Liver (tissue), 9 donors: Measurements from ENCODE around the gene PGR. TPM values are rescaled to one million over a fixed set of nuclear protein-coding genes. Genes with fewer than 3 reads are reported as not detected.
A peak's percentile ranks its signal among the peaks of the same experiment; 100 is the strongest.

ENCODE experiments used
- DNase-seq: peaks from one replicate; pipeline ENCODE4 v3.0.0-alpha.2; 2017; ENCODE audit warnings: low spot score
- H3K27ac ChIP-seq, 2 donors: one replicate each; pipeline ENCODE4 v1.7.0; 2013; ENCODE audit warnings: inconsistent platforms in 2 of 2, low read length in 2 of 2, control low read depth in 1 of 2, low read depth in 1 of 2, mild to moderate bottlenecking in 1 of 2
- H3K27me3 ChIP-seq, 4 donors: one replicate each; pipeline versions ENCODE4 v1.6.1 to v1.7.0; 2013; ENCODE audit warnings: low read length in 3 of 4, inconsistent platforms in 1 of 4, mild to moderate bottlenecking in 1 of 4, moderate library complexity in 1 of 4; ENCODE audit not compliant: control insufficient read depth in 4 of 4, insufficient read depth in 4 of 4
- H3K36me3 ChIP-seq, 4 donors: one replicate each; pipeline versions ENCODE4 v1.6.1 to v1.7.0; 2013; ENCODE audit warnings: low read length in 3 of 4, mild to moderate bottlenecking in 3 of 4, low read depth in 1 of 4, moderate library complexity in 1 of 4; ENCODE audit not compliant: control insufficient read depth in 4 of 4, insufficient read depth in 3 of 4
- H3K4me1 ChIP-seq, 4 donors: one replicate each; pipeline versions ENCODE4 v1.6.1 to v1.7.0; 2013; ENCODE audit warnings: low read length in 3 of 4, mild to moderate bottlenecking in 3 of 4, moderate library complexity in 1 of 4; ENCODE audit not compliant: control insufficient read depth in 4 of 4, insufficient read depth in 4 of 4
- H3K4me3 ChIP-seq, 3 donors: one replicate each; pipeline versions ENCODE4 v1.6.1 to v1.7.0; 2013; ENCODE audit warnings: low read length in 3 of 3, control low read depth in 1 of 3, low read depth in 1 of 3, mild to moderate bottlenecking in 1 of 3
- H3K9ac ChIP-seq, 2 donors: one replicate each; pipeline ENCODE4 v1.7.0; 2013; ENCODE audit warnings: low read length in 2 of 2, mild to moderate bottlenecking in 2 of 2, moderate library complexity in 2 of 2, control low read depth in 1 of 2, low read depth in 1 of 2
- H3K9me3 ChIP-seq, 4 donors: one replicate each; pipeline versions ENCODE4 v1.6.1 to v1.7.0; 2013; ENCODE audit warnings: low read length in 3 of 4; ENCODE audit not compliant: control insufficient read depth in 4 of 4
- CTCF ChIP-seq: fragments of 150-350 bp; IDR thresholded peaks from 2 replicates; pipeline ENCODE4 v1.5.1; 2017; ENCODE audit warnings: improper control_type of control experiment, low read depth, low read length; ENCODE audit not compliant: missing input control
- EGR1 ChIP-seq, 2 donors: IDR thresholded peaks; 2 replicates each; pipeline ENCODE4 v1.6.1; 2016 to 2018; ENCODE audit warnings: antibody characterized with exemption in 2 of 2, low read depth in 2 of 2
- GABPA ChIP-seq, 2 donors: IDR thresholded peaks in 1 of 2; conservative IDR thresholded peaks in 1 of 2; 2 replicates each; pipeline ENCODE4 v1.6.1; 2016; ENCODE audit warnings: antibody characterized with exemption in 2 of 2, mild to moderate bottlenecking in 1 of 2, moderate library complexity in 1 of 2
- HNF4G ChIP-seq: IDR thresholded peaks from 2 replicates; pipeline ENCODE4 v1.6.1; 2016; ENCODE audit warnings: antibody characterized with exemption
- JUND ChIP-seq, 2 donors: IDR thresholded peaks; 2 replicates each; pipeline ENCODE4 v1.6.1; 2016; ENCODE audit warnings: antibody characterized with exemption in 2 of 2
- MAX ChIP-seq: IDR thresholded peaks from 2 replicates; pipeline ENCODE4 v1.6.1; 2016; ENCODE audit warnings: antibody characterized with exemption
- NR2F2 ChIP-seq: IDR thresholded peaks from 2 replicates; pipeline ENCODE4 v1.6.1; 2016; ENCODE audit warnings: antibody characterized with exemption
- RAD21 ChIP-seq, 2 donors: IDR thresholded peaks; 2 replicates each; pipeline ENCODE4 v1.6.1; 2016; ENCODE audit warnings: antibody characterized with exemption in 2 of 2, mild to moderate bottlenecking in 2 of 2
- RXRA ChIP-seq, 2 donors: IDR thresholded peaks; 2 replicates each; pipeline ENCODE4 v1.6.1; 2017 to 2018; ENCODE audit warnings: antibody characterized with exemption in 2 of 2, mild to moderate bottlenecking in 1 of 2
- SP1 ChIP-seq: IDR thresholded peaks from 2 replicates; pipeline ENCODE4 v1.6.1; 2018; ENCODE audit warnings: antibody characterized with exemption, mild to moderate bottlenecking
- YY1 ChIP-seq: IDR thresholded peaks from 2 replicates; pipeline ENCODE4 v1.6.1; 2016; ENCODE audit warnings: antibody characterized with exemption, mild to moderate bottlenecking
- ZBTB33 ChIP-seq: IDR thresholded peaks from 2 replicates; pipeline ENCODE4 v1.6.1; 2016; ENCODE audit warnings: antibody characterized with exemption
- WGBS: extraction: QIAGEN DNeasy Blood & Tissue Kit; methylation state at CpG from one replicate; pipeline ENCODE4 v1.1.7; 2013; 5-methylcytosine and 5-hydroxymethylcytosine counted together
- polyA plus RNA-seq, 2 donors: library from polyadenylated mRNA; stranded (reverse) in 1 of 2; unstranded in 1 of 2; fragments of 200-250 nt in 1 of 2; fragments of >200 nt in 1 of 2; fragmentation: Nextera tagmentation in 1 of 2; extraction: Ambion mirVana in 1 of 2; gene quantifications; one replicate each; pipeline versions ENCODE4 v1.2.1 to v1.2.3, GENCODE V29; 2013 to 2015
- total RNA-seq, 2 donors: library from RNA; depleted of rRNA; stranded (reverse); fragments of >200 nt; gene quantifications; one replicate each; pipeline ENCODE4 v1.2.3, GENCODE V29; 2014
- donor health status: healthy.
- donor health status: healthy.
- donor health status: healthy.
- donor health status: healthy.
- donor health status: healthy.

Gene PGR
- under 1 TPM in 1 of 2 donors, not detected in 1; 0.17 TPM for total RNA-seq
- polyA plus RNA-seq: under 1 TPM; 0.04 to 0.16 TPM

GRCh38 chr11:101129203-101129943, at the start of gene PGR:
Gene PGR, minus strand, starts transcription at chr11:101129813. Its CDS starts 743 bp downstream, at chr11:101129070.
- peaks cover 0 to 18% (median 5%) of the 10 kb centered on the region in 4 donors for H3K27me3 ChIP-seq
- no peak within 1 kb of the TSS for H3K27ac ChIP-seq
- H3K9me3 ChIP-seq: no peaks in the 10 kb centered on the region
- no peaks in the 10 kb centered on the region for H3K36me3 ChIP-seq
- DNase-seq: no peak
- peaks cover 10 to 30% (median 25%) of the 10 kb centered on the region in 4 donors for H3K4me1 ChIP-seq
- H3K4me3 ChIP-seq: peak within 1 kb of the TSS in 1 of 3 donors; percentile 57
- whole genome bisulfite sequencing: 3% methylated on average over 38 of the region's 38 CpGs
- no peak within 1 kb of the TSS for H3K9ac ChIP-seq
- TF ChIP-seq MAX: no peak
- TF ChIP-seq GABPA (IDR thresholded peaks at IDR 0.05 in 1 of 2, conservative IDR thresholded peaks at IDR 0.05 in 1 of 2): no peak
- TF ChIP-seq RAD21 (IDR thresholded peaks at IDR 0.05): no peak
- no peak for TF ChIP-seq RXRA (IDR thresholded peaks at IDR 0.05)
- TF ChIP-seq SP1: no peak
- no peak for TF ChIP-seq ZBTB33
- TF ChIP-seq HNF4G: no peak
- TF ChIP-seq JUND (IDR thresholded peaks at IDR 0.05): no peak
- TF ChIP-seq CTCF: no peak
- no peak for TF ChIP-seq EGR1 (IDR thresholded peaks at IDR 0.05; ENCODE audit: low read depth in 2 of 2)
- no peak for TF ChIP-seq NR2F2

- no peak overlapping the region for H3K4me3 ChIP-seq
- TF ChIP-seq ZBTB33 (no peak), HNF4G (no peak), RAD21 (IDR thresholded peaks at IDR 0.05) (no peak), GABPA (IDR thresholded peaks at IDR 0.05 in 1 of 2, conservative IDR thresholded peaks at IDR 0.05 in 1 of 2) (no peak), SP1 (no peak), YY1 (no peak)
- H3K4me1 ChIP-seq: no peaks in the 10 kb centered on the region
- no peaks in the 10 kb centered on the region for H3K9me3 ChIP-seq
- no peaks in the 10 kb centered on the region for H3K36me3 ChIP-seq
- no peaks in the 10 kb centered on the region for H3K27me3 ChIP-seq
- no peak overlapping the region for H3K9ac ChIP-seq
- H3K27ac ChIP-seq: no peak overlapping the region
- no peak for DNase-seq
- 86% methylated on average over 3 of the region's 3 CpGs for WGBS
Measured at GRCh38 chr11:101176381-101176780, 46.8 kb upstream of the PGR start.
